WTC11 (cell line): ENCODE measurements around the gene LPP. TPM values are rescaled to one million over a fixed set of nuclear protein-coding genes. Genes with fewer than 3 reads are reported as not detected.

Experiments
- ATAC-seq: fragments of 200-7000 bp; cut with Tn5 transposase; 2 replicates; pipeline ENCODE4 v1.10.0; 2021; ENCODE audit warnings: mild to moderate bottlenecking, moderate library complexity
- CTCF ChIA-PET: fragments of 300-600 bp; sonication (Branson Sonifier 250); formaldehyde crosslinking; loops from one replicate; lab custom pipeline; 2021; ENCODE audit warnings: antibody characterized with exemption; lab: Charles Lee
- POLR2A ChIA-PET: fragments of 350-600 bp; sonication (Branson Sonifier 250); formaldehyde crosslinking; loops from one replicate; lab custom pipeline; 2021; ENCODE audit warnings: antibody characterized with exemption; lab: Charles Lee
- DNase-seq: peaks from one replicate; pipeline ENCODE4 v3.0.0; 2021; ENCODE audit warnings: low spot score
- H3K27ac Mint-ChIP-seq: 2 replicates; pipeline ENCODE4 v1.8.0; 2021; ENCODE audit warnings: mixed read lengths
- H3K27me3 Mint-ChIP-seq: 2 replicates; pipeline ENCODE4 v1.8.0; 2021; ENCODE audit warnings: low read depth, mild to moderate bottlenecking, moderate library complexity, mixed read lengths
- H3K36me3 Mint-ChIP-seq: 2 replicates; pipeline ENCODE4 v1.8.0; 2021; ENCODE audit warnings: mixed read lengths
- H3K4me1 Mint-ChIP-seq: 2 replicates; pipeline ENCODE4 v1.8.0; 2022; ENCODE audit warnings: mixed read lengths
- H3K4me3 Mint-ChIP-seq: 2 replicates; pipeline ENCODE4 v1.8.0; 2021; ENCODE audit warnings: mild to moderate bottlenecking, moderate library complexity, mixed read lengths
- H3K9me3 Mint-ChIP-seq: 2 replicates; pipeline ENCODE4 v1.8.0; 2021; ENCODE audit warnings: mixed read lengths
- CREB1 ChIP-seq: sonication (generic); formaldehyde crosslinking; IDR thresholded peaks from 2 replicates; pipeline ENCODE4 v1.8.0; 2023; ENCODE audit warnings: mild to moderate bottlenecking, missing genetic modification reagents
- CREM ChIP-seq: sonication (generic); formaldehyde crosslinking; IDR thresholded peaks from 2 replicates; pipeline ENCODE4 v1.8.1; 2022; ENCODE audit warnings: mild to moderate bottlenecking, missing genetic modification reagents, moderate library complexity
- FOXJ3 ChIP-seq: sonication (generic); formaldehyde crosslinking; IDR thresholded peaks from 2 replicates; pipeline ENCODE4 v1.9.0; 2021; ENCODE audit warnings: missing genetic modification reagents, mild to moderate bottlenecking, borderline replicate concordance
- IRF2 ChIP-seq: sonication (generic); formaldehyde crosslinking; IDR thresholded peaks from 2 replicates; pipeline ENCODE4 v1.8.0; 2022; ENCODE audit warnings: low read depth, missing genetic modification reagents, borderline replicate concordance
- NFATC4 ChIP-seq: fragments of 250-450 bp; sonication (Bioruptor Pico); IDR thresholded peaks from 2 replicates; pipeline ENCODE4 v1.9.0; 2021; ENCODE audit warnings: mild to moderate bottlenecking
- PRRX2 ChIP-seq: fragments of 250-450 bp; sonication (Bioruptor Pico); IDR thresholded peaks from 2 replicates; pipeline ENCODE4 v1.8.0; 2021; ENCODE audit warnings: mild to moderate bottlenecking
- RELA ChIP-seq: sonication (generic); formaldehyde crosslinking; IDR thresholded peaks from 2 replicates; pipeline ENCODE4 v1.8.1; 2022; ENCODE audit warnings: missing genetic modification reagents, mild to moderate bottlenecking, borderline replicate concordance
- SMAD3 ChIP-seq: sonication (generic); formaldehyde crosslinking; IDR thresholded peaks from 2 replicates; pipeline ENCODE4 v1.8.0; 2022; ENCODE audit warnings: missing genetic modification reagents, mild to moderate bottlenecking, borderline replicate concordance
- TEAD1 ChIP-seq: sonication (generic); formaldehyde crosslinking; IDR thresholded peaks from 2 replicates; pipeline ENCODE4 v1.8.0; 2022; ENCODE audit warnings: mild to moderate bottlenecking, missing genetic modification reagents
- ZNF138 ChIP-seq: sonication (generic); formaldehyde crosslinking; conservative IDR thresholded peaks from 2 replicates; pipeline ENCODE4 v1.8.1; 2022; ENCODE audit warnings: mild to moderate bottlenecking, moderate library complexity, missing genetic modification reagents
- ZNF396 ChIP-seq: fragments of 250-450 bp; sonication (Bioruptor Pico); IDR thresholded peaks from 2 replicates; pipeline ENCODE4 v1.8.0; 2021; ENCODE audit warnings: mild to moderate bottlenecking, moderate library complexity, borderline replicate concordance
- ZNF416 ChIP-seq: fragments of 250-450 bp; sonication (Bioruptor Pico); IDR thresholded peaks from 2 replicates; pipeline ENCODE4 v1.9.0; 2021; ENCODE audit warnings: mild to moderate bottlenecking, inconsistent platforms
- total RNA-seq: library from RNA; stranded (reverse); gene quantifications from 3 replicates; pipeline ENCODE4 v1.2.3, GENCODE V29; 2021
- TF ChIP-seq, protein P1 (sequence below): sonication (generic); formaldehyde crosslinking; IDR thresholded peaks from 2 replicates; pipeline ENCODE4 v1.8.1; 2023; ENCODE audit warnings: mild to moderate bottlenecking, moderate library complexity, missing genetic modification reagents
- TF ChIP-seq, protein P2 (sequence below): sonication (generic); formaldehyde crosslinking; IDR thresholded peaks from 2 replicates; pipeline ENCODE4 v1.8.1; 2023; ENCODE audit warnings: mild to moderate bottlenecking, missing genetic modification reagents
- TF ChIP-seq, protein P3 (sequence below): sonication (generic); formaldehyde crosslinking; conservative IDR thresholded peaks from 2 replicates; pipeline ENCODE4 v1.8.1; 2022; ENCODE audit warnings: mild to moderate bottlenecking, missing genetic modification reagents
- TF ChIP-seq, protein P4 (sequence below): sonication (generic); formaldehyde crosslinking; IDR thresholded peaks from 2 replicates; pipeline ENCODE4 v1.8.0; 2022; ENCODE audit warnings: mild to moderate bottlenecking, missing genetic modification reagents
- TF ChIP-seq, protein P5 (sequence below): sonication (generic); formaldehyde crosslinking; conservative IDR thresholded peaks from 2 replicates; pipeline ENCODE4 v1.8.1; 2023; ENCODE audit warnings: mild to moderate bottlenecking, low read depth, missing genetic modification reagents, moderate library complexity
- TF ChIP-seq, protein P6 (sequence below): sonication (generic); formaldehyde crosslinking; IDR thresholded peaks from 2 replicates; pipeline ENCODE4 v1.8.0; 2023; ENCODE audit warnings: mild to moderate bottlenecking, missing genetic modification reagents
- TF ChIP-seq, protein P7 (sequence below): sonication (generic); formaldehyde crosslinking; IDR thresholded peaks from 2 replicates; pipeline ENCODE4 v1.8.0; 2022; ENCODE audit warnings: mild to moderate bottlenecking, missing genetic modification reagents
- TF ChIP-seq, protein P8 (sequence below): sonication (generic); formaldehyde crosslinking; IDR thresholded peaks from 2 replicates; pipeline ENCODE4 v1.8.1; 2023; ENCODE audit warnings: mild to moderate bottlenecking, missing genetic modification reagents, moderate library complexity
- TF ChIP-seq, protein P9 (sequence below): fragments of 250-450 bp; sonication (Bioruptor Pico); IDR thresholded peaks from 2 replicates; pipeline ENCODE4 v1.9.0; 2021; ENCODE audit warnings: mild to moderate bottlenecking

The LPP gene
- total RNA-seq, 1 experiment from 2014 or later = 49.6 TPM

DNA sequence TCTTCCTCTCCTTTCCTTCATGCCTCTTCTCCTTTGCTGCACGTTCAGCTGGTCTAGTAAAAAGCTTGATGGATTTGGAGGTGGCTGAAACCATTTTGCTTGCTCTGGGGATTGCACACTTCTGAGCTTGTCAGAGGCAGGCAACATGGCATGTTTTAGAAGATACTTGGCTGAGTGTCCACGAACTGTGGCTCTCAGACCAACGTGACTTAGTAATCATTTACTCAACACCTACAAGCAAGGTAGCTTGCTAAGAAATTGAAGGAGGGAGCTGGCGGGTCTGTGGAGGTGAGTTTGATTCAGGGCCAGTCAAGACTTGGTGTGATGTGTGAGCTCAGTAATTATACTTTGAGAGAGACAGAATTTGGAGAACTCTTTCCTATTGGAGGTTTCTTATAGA lies 196.0 kb downstream of the LPP start:
- no peak for ATAC-seq
- ChIA-PET POLR2A (interaction anchor here (0.5 to 0.8 kb wide), 2 partner anchors 11 to 788 kb away, joined by 5 to 8 read pairs; no protein-coding TSS in a partner anchor), CTCF (interaction anchor here (0.8 to 2.0 kb wide), 8 partner anchors 8 to 610 kb away, joined by 3 to 6 read pairs (median 4); no protein-coding TSS in a partner anchor)
- peaks cover 13% of the 10 kb centered on the region for H3K4me1 Mint-ChIP-seq
- H3K4me3 Mint-ChIP-seq = no peak overlapping the region
- H3K27me3 Mint-ChIP-seq = no peaks in the 10 kb centered on the region
- H3K27ac Mint-ChIP-seq = peak overlapping the region; percentile 1; the same call in 1 of the 2 replicates
- no peak for DNase-seq
- no peaks in the 10 kb centered on the region for H3K36me3 Mint-ChIP-seq
- TF ChIP-seq, protein P1, sequence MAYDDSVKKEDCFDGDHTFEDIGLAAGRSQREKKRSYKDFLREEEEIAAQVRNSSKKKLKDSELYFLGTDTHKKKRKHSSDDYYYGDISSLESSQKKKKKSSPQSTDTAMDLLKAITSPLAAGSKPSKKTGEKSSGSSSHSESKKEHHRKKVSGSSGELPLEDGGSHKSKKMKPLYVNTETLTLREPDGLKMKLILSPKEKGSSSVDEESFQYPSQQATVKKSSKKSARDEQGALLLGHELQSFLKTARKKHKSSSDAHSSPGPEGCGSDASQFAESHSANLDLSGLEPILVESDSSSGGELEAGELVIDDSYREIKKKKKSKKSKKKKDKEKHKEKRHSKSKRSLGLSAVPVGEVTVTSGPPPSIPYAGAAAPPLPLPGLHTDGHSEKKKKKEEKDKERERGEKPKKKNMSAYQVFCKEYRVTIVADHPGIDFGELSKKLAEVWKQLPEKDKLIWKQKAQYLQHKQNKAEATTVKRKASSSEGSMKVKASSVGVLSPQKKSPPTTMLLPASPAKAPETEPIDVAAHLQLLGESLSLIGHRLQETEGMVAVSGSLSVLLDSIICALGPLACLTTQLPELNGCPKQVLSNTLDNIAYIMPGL (CRISPR knock-in tag) = no peak
- no peak for TF ChIP-seq SMAD3 (CRISPR knock-in tag)
- TF ChIP-seq, protein P2, sequence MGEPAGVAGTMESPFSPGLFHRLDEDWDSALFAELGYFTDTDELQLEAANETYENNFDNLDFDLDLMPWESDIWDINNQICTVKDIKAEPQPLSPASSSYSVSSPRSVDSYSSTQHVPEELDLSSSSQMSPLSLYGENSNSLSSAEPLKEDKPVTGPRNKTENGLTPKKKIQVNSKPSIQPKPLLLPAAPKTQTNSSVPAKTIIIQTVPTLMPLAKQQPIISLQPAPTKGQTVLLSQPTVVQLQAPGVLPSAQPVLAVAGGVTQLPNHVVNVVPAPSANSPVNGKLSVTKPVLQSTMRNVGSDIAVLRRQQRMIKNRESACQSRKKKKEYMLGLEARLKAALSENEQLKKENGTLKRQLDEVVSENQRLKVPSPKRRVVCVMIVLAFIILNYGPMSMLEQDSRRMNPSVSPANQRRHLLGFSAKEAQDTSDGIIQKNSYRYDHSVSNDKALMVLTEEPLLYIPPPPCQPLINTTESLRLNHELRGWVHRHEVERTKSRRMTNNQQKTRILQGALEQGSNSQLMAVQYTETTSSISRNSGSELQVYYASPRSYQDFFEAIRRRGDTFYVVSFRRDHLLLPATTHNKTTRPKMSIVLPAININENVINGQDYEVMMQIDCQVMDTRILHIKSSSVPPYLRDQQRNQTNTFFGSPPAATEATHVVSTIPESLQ (CRISPR knock-in tag) = no peak
- TF ChIP-seq RELA (CRISPR knock-in tag) = no peak
- no peaks in the 10 kb centered on the region for H3K9me3 Mint-ChIP-seq

DNA sequence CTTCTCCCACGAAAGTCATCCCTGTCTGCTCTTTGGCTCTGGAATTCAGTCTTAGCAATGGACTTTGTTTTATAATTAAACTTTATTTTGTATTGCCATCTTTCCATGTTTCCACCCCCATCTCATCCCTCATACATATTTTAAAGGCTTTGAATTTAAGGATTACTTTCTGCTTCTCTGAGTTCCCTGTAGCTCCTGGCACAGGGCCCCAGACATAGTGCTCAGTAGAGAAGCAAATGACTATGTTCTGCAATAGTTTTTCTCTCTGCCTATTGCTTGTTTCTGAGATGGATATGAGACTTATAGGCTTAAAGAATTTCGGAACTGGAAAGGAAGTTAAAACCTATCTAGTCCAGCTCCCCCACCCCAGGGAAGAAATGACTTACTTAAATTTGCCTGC lies 197.0 kb downstream of the LPP start:
- H3K27ac Mint-ChIP-seq = no peak overlapping the region
- no peak overlapping the region for H3K4me3 Mint-ChIP-seq
- no peak for ATAC-seq
- no peaks in the 10 kb centered on the region for H3K27me3 Mint-ChIP-seq
- CTCF ChIA-PET = interaction anchor here (1.4 kb wide), 1 partner anchor 12 kb away, joined by 4 read pairs; no protein-coding TSS in a partner anchor
- DNase-seq = no peak
- no peaks in the 10 kb centered on the region for H3K9me3 Mint-ChIP-seq
- peaks cover 13% of the 10 kb centered on the region for H3K4me1 Mint-ChIP-seq
- POLR2A ChIA-PET = no interaction called here
- no peaks in the 10 kb centered on the region for H3K36me3 Mint-ChIP-seq
- TF ChIP-seq PRRX2 (CRISPR knock-in tag) = no peak
- TF ChIP-seq, protein P3, sequence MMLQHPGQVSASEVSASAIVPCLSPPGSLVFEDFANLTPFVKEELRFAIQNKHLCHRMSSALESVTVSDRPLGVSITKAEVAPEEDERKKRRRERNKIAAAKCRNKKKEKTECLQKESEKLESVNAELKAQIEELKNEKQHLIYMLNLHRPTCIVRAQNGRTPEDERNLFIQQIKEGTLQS (CRISPR knock-in tag) = no peak
- no peak for TF ChIP-seq TEAD1 (CRISPR knock-in tag)
- TF ChIP-seq ZNF416 = no peak
- TF ChIP-seq CREM (CRISPR knock-in tag) = no peak
- TF ChIP-seq ZNF138 = no peak
- TF ChIP-seq FOXJ3 (CRISPR knock-in tag) = no peak
- TF ChIP-seq, protein P4, sequence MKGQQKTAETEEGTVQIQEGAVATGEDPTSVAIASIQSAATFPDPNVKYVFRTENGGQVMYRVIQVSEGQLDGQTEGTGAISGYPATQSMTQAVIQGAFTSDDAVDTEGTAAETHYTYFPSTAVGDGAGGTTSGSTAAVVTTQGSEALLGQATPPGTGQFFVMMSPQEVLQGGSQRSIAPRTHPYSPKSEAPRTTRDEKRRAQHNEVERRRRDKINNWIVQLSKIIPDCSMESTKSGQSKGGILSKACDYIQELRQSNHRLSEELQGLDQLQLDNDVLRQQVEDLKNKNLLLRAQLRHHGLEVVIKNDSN (CRISPR knock-in tag) = no peak
- no peak for TF ChIP-seq IRF2
- TF ChIP-seq SMAD3 (CRISPR knock-in tag) = no peak
- TF ChIP-seq, protein P5, sequence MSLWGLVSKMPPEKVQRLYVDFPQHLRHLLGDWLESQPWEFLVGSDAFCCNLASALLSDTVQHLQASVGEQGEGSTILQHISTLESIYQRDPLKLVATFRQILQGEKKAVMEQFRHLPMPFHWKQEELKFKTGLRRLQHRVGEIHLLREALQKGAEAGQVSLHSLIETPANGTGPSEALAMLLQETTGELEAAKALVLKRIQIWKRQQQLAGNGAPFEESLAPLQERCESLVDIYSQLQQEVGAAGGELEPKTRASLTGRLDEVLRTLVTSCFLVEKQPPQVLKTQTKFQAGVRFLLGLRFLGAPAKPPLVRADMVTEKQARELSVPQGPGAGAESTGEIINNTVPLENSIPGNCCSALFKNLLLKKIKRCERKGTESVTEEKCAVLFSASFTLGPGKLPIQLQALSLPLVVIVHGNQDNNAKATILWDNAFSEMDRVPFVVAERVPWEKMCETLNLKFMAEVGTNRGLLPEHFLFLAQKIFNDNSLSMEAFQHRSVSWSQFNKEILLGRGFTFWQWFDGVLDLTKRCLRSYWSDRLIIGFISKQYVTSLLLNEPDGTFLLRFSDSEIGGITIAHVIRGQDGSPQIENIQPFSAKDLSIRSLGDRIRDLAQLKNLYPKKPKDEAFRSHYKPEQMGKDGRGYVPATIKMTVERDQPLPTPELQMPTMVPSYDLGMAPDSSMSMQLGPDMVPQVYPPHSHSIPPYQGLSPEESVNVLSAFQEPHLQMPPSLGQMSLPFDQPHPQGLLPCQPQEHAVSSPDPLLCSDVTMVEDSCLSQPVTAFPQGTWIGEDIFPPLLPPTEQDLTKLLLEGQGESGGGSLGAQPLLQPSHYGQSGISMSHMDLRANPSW (CRISPR knock-in tag) = no peak
- TF ChIP-seq, protein P6, sequence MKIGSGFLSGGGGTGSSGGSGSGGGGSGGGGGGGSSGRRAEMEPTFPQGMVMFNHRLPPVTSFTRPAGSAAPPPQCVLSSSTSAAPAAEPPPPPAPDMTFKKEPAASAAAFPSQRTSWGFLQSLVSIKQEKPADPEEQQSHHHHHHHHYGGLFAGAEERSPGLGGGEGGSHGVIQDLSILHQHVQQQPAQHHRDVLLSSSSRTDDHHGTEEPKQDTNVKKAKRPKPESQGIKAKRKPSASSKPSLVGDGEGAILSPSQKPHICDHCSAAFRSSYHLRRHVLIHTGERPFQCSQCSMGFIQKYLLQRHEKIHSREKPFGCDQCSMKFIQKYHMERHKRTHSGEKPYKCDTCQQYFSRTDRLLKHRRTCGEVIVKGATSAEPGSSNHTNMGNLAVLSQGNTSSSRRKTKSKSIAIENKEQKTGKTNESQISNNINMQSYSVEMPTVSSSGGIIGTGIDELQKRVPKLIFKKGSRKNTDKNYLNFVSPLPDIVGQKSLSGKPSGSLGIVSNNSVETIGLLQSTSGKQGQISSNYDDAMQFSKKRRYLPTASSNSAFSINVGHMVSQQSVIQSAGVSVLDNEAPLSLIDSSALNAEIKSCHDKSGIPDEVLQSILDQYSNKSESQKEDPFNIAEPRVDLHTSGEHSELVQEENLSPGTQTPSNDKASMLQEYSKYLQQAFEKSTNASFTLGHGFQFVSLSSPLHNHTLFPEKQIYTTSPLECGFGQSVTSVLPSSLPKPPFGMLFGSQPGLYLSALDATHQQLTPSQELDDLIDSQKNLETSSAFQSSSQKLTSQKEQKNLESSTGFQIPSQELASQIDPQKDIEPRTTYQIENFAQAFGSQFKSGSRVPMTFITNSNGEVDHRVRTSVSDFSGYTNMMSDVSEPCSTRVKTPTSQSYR = no peak
- TF ChIP-seq, protein P7, sequence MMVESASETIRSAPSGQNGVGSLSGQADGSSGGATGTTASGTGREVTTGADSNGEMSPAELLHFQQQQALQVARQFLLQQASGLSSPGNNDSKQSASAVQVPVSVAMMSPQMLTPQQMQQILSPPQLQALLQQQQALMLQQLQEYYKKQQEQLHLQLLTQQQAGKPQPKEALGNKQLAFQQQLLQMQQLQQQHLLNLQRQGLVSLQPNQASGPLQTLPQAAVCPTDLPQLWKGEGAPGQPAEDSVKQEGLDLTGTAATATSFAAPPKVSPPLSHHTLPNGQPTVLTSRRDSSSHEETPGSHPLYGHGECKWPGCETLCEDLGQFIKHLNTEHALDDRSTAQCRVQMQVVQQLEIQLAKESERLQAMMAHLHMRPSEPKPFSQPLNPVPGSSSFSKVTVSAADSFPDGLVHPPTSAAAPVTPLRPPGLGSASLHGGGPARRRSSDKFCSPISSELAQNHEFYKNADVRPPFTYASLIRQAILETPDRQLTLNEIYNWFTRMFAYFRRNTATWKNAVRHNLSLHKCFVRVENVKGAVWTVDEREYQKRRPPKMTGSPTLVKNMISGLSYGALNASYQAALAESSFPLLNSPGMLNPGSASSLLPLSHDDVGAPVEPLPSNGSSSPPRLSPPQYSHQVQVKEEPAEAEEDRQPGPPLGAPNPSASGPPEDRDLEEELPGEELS (CRISPR knock-in tag) = no peak
- no peak for TF ChIP-seq ZNF396 (CRISPR knock-in tag)
- no peak for TF ChIP-seq CREB1 (CRISPR knock-in tag)
- TF ChIP-seq, protein P8, sequence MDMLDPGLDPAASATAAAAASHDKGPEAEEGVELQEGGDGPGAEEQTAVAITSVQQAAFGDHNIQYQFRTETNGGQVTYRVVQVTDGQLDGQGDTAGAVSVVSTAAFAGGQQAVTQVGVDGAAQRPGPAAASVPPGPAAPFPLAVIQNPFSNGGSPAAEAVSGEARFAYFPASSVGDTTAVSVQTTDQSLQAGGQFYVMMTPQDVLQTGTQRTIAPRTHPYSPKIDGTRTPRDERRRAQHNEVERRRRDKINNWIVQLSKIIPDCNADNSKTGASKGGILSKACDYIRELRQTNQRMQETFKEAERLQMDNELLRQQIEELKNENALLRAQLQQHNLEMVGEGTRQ (CRISPR knock-in tag) = no peak
- TF ChIP-seq, protein P9, sequence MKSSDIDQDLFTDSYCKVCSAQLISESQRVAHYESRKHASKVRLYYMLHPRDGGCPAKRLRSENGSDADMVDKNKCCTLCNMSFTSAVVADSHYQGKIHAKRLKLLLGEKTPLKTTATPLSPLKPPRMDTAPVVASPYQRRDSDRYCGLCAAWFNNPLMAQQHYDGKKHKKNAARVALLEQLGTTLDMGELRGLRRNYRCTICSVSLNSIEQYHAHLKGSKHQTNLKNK (CRISPR knock-in tag) = no peak
- no peak for TF ChIP-seq NFATC4
